NCI-H2107 treated with DMSO at 0.1 percent for 48 hours (cell line): Measurements from ENCODE around the gene FSD1.

Experiments
- DNase-seq: peaks from one replicate; lab custom pipeline; 2025; ENCODE audit not compliant: unreplicated experiment; lab: John Stamatoyannopoulos, UW

Gene FSD1

DNA sequence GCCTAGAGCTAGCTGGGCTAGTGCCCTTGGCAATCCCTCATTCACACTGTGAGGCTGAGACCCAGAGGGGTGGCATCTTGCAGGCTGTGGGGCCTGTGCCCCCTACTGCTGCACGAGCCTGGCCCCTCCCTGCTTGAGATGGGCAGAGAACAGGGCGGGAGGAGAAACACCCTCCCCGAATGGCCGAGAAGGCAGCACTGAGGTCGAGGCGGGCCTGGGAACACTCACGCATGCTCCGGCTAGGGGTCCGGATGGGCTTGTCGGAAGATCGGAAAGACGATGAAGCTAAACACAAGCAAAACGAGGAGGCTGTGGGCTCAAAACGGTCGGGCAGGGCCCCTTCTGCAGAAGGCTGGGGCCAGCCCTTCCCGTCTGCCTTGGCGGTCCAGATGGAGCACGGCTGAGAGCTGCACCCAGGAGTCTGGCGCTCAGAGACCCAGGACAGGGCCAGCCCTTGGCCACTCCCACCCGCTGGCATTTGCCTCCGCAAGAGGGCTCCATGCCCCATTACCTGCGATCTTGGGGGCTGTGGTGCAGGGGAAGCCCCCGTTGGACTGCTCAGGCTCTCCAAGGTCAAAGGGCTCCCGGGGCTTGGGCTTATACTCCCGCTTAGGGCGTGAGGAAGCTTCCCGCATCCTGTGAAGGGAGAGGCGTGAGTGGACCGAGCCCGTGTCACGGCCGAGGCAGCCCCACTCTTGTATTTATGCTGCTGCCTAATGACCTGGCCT lies 57.9 kb downstream of the FSD1 start:
- DNase-seq, result no peak

DNA sequence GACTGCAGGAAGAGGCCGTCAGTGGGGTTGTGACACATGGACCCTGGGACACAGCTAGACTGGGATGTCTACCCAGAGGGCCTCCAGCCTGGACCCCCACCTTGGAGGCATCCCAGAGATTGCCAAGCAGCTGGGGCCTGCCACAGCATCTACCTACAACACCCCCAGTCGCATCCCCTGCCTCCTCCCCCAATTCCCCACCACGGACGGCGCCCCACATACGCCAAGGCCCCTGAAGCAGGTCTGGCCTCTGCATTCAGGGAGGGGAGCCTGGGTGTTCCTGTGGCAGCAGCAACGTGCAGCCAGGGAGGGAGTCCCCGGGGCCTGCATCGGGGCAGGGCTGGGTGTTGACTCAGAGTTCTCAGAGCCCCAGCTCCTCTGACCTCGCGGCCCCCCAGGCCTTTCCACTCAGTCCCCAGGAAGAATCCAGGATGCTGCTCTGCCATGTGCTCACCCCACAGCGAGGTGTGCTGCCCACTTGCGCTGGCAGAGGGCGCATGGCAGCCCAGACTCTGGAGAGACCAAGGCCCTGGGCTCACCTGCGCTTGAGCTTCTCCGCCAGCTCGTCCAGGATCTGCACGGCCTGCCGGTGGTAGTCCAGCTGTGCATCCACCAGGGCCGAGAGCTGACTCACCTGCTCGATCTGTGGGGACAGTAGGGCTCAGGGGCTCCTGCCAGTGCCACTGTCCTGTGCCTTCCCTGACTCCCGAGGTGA lies 58.6 kb downstream of the FSD1 start:
- no peak for DNase-seq

DNA sequence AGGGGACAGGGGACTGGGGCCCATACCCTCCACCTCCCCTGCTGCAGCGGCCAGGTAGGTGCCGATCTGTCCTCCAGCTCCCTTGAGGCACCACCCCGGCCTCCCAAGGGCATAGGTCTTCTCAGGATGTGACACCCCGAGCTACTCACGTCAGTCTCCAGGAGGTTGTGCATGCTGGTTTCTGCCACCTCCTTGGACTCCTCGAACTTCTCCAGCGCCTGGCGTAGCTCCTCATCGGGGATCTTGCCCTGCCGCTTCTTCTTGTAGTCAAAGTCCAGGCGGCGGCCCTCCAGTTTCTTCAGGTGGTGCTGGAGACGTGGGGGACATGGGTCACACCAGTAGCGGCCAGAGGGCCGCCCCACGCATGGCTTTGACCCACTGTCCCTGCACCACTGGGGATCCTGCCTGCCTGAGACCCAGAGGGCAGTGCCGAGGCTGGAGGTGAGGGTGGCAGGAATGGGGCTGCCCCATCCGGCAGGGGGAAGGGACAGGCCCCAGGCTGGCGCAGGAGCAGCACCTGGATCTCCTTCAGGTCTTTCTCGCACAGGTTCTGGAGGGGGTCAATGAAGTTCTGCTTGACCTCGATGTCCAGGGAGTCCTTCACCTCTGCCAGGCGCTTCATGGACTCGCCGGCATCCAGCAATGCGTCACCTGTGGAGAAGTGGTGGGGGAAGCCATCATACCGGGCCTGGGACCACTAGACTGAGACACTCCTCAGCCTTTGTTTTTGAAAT lies 59.3 kb downstream of the FSD1 start:
- DNase-seq, result no peak

DNA sequence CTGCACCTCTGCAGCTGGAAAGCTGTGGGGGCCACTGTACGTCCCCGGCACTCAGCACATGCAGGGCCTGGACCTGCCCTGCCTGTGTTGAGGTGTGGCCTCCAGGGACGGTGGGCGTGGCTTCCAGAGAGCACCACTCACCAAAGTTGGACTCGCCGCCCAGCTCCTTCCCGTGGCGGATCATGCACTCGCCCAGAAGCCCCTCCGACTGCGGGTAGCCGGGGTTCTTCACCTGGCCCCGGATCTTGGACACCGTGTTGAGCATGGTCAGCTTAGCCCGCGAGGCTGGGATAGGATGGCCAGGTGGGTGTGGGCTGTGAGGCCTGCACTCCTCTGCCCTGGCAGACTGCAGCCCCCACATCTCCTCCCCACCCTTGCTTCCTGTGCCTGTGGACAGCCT lies 60.9 kb downstream of the FSD1 start:
- DNase-seq, result no peak

DNA sequence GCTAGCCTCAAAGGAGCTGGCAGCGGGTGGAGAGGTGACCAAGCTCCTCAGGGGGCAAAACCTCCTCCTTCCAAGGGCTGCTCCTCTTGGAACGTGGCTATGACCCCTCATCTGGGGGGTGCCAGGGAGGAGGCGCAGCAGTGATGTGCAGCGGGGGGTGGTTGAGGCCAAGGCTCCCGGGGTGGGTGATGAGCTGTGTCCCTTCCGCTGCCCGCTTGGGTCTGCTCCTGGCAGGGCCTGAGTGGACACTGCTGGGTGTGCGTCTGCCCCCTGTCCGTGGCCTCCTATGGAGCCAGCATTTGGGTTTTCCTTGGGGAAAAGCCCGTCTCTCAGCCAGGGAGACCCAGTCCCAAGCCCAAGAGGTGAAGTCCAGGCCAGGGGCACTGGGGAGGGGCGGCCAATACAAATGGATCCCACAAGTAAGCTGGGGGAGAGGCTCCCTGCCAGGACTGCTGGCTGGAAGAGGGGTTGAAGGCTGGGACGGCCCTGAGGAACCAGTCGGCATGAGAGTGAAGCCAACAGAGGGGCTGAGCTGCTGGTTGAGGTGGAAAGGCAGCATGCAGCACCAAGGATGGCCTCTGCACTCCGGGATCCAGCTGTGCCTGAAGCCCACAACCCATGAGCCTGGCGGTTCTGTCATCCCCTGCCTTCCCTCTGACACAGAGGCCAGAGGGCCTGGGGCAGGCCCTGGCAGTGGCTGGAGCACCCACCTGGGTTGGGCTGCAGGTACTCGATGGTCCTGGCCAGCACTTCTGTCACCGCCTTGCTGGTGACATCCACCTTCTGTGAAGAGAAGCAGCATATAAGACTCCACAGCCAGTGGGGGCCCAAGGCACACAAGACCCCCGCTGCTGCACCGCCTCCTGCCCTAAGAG lies 61.6 kb downstream of the FSD1 start:
- DNase-seq, result no peak

DNA sequence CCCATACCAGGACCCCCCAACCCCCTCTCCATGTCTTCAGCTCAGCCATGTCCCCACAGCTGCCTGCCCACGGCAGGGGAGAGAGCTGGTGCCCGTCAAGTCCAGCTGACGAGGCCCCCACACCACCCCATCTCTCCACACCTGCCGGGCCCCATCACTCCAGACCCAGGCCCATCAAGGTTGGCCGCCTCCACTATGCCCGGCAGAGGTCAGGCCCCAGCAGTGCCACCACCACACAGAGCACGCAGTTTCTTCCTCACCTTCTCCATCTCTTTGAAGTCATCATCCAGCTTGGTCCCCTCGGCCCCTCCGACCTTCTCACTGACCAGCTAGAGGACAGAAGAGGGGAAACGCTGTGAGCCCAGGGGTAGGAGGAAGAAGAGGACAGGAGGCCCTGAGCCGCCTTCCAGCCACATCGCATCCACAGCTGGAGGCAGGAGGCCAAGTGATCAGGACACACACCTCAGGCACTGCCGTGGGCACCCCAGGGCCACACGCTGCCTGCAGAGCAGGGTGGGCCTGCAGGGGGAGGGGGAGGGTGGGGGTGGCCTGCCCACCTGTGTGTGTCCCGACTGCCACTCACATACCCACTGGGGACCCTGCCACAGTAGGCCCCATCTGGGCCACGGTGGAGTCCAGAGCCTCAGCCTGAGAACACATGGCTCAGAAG lies 62.4 kb downstream of the FSD1 start:
- DNase-seq, result no peak

DNA sequence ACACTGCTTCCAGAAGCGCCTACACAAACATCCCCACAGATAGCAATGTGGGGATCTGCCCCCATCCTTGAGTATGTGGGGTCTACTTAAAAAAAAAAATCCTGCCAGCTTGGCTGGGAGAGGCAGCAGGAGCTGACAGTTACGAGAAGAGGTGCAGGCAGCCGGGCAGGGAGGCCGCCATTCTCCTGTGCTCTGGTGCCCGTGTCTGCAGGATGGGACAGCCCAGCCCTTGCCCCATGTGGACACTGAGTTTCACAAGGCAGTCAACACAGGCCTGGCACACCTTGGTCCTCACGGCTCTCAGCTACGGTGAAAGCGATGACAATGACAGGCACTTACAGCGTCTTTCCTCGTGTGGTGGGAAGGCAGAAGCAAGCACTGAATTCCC lies 62.9 kb downstream of the FSD1 start:
- no peak for DNase-seq

DNA sequence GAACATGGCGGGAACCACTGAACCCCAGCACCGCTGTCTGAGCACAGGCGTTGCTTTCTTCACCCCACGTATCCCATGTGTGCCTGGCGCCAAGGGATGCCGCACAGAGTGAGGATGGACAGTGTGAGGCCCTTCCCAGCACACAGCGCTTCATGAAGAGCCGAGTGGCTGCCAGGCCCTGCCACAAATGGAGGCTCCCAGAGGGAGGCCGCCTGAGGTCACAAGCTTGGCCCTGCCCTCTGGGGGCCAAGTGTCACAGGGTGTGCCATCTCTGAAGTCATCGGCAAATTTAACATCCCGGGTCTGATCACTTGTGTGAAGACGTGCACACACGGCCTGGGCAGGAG lies 63.4 kb downstream of the FSD1 start:
- no peak for DNase-seq

DNA sequence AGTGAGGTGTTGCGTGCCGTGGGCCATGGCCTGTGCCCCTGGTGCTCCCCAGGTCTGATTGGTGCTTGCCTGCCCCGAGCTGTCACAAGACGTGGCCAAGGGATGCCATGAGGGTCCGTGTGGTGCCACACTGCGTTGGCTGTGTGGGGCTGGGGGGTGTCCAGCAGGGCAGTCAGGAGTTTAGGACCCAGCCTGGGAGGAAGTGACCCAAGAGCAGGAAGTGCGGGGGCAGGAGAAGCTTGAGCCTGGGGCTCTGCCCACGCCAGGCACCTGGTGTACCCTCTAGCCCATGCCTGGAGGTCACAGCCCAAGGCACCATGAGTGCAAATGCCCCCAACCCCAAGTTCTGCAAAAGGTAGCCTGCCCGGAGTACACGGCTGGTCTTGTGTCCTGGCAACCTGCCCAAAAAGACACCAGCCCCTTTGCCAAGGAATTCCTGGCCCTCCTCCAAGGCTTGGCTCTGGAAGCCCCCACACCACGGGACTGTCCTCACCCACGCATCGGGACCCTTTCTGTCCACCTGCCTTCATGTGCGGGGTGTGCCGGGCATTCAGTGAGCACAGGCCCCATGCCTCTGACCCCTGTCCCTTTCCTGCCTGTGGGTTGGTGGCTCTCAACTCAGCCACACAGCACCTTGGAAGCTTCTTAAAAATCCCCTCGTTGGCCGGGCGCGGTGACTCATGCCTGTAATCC lies 63.9 kb downstream of the FSD1 start:
- no peak for DNase-seq

DNA sequence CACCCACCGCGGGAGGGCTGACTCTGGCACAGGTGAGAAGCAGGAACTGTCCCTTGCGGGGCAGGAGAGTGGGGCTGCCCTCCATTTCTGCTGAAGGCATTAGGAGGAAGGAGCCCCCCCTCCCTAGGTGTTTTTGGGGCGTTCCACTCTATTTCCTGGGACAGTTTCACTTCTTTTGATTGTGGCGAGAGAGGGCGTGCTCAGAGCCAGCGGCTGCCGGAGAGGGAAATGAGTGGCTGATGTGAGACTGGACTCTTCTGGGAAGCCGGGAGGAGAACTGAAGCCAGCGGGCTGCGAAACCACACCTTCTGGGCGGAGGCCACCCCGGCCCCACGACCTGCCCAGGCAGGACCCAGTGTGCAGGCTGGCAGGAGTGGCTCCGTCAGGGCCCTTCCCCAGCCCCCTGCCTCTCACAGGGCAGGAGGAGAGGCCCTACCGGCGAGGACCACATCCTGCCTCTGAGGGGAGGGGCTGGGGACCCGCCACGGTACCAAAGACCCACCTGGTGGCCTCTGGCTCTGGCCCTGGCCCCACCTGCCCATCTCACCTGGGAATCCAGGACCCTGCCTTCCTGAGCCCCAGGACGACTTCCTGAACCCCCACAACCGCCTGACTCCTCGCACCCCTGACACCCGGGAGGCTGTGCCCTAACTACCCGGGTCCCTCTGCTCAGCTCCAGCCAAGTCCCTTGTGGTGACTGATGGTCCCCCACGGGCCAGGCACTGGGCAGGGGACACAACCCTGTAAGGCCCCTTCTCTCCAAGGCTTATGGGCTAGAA lies 64.9 kb downstream of the FSD1 start:
- DNase-seq, result no peak

DNA sequence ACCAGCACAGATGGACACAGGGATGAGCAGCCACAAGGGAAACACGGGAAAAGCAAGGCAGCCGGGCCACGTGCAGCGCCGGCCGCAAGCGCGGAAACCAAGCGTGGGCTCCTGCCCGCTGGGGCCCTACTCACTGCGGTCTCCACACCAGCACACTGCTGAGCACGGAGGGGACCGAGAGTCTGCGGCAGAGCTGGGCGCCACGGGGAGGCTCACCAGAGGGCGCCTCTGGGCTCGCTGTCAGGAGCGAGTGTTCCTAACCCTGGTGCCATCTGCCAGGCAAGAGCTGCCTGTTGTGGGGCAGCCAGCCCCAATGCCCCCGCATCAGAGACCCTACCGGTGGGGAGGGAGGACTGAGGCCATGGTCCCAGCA lies 65.5 kb downstream of the FSD1 start:
- no peak for DNase-seq

DNA sequence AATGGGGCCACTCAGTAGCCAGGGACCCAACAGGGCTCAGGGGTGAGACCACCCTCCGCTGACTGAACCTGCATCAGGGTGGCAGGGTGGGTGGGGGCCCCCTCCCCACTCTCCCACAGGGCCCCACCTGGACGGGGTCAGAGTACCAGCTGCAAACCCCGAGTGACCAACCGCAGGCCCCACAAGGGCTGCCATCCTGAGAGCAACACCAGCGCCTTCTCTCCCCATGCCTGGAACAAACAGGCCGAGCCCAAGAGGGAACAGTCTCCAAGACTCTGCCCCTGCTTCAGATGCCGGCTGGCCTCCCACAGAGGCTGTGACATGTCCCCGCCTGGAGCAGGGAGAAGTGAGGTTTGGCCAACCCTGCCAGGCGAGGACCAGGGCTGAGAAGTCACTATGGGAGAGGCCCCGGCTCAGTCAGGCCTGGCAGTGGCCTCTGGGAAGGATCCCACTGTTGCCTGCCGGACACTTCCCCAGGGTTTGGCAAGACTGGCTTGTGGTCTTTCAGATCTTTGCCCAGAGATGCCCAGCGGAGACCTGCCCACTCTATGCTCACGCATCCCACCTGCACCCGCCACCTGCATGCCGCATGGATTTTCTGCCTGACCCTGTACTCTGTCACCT lies 66.1 kb downstream of the FSD1 start:
- DNase-seq, result no peak

DNA sequence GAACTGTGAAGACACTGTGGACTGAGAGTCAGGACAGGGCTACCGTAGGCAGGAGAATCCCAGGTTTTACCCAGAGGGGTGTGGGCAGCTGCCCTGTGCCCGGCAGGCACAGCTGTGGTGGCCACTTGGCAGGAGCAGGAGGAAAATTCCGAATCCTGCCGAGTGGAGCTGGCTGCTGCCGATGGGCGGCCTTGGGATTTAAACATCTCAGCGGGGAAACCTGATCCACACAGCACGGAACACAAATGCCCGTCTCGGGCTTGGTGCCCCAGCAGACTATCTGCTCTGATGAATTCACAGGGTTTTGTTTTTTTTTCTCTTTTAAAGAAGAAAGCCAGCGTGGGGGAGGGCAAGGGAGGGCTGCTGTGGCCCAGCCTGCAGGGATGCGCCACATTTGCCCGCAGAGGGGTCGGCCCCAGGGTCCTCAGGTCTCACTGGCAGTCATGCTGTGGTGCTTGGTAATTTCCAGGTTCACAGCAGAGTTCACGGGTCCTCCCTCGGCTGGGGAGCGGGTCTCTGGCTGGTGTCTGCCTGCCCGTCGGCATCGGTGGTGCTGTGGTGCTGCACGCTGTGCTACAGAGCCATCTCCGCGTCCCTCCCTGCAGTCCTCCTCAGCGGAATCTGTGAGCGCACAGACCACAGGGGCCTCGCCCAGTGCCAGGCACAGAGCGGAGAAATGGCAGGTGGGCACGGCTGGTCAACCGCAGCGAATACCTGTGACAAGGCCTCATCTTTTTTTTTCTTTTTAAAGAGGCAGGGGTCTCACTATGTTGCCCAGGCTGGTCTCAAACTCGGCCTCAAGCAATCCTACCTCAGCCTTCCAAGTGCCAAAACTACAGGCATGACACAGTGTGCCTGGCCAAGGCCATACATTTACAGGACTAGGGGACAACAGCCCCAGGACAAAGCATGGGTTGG lies 67.1 kb downstream of the FSD1 start:
- DNase-seq, result peak; percentile 50

DNA sequence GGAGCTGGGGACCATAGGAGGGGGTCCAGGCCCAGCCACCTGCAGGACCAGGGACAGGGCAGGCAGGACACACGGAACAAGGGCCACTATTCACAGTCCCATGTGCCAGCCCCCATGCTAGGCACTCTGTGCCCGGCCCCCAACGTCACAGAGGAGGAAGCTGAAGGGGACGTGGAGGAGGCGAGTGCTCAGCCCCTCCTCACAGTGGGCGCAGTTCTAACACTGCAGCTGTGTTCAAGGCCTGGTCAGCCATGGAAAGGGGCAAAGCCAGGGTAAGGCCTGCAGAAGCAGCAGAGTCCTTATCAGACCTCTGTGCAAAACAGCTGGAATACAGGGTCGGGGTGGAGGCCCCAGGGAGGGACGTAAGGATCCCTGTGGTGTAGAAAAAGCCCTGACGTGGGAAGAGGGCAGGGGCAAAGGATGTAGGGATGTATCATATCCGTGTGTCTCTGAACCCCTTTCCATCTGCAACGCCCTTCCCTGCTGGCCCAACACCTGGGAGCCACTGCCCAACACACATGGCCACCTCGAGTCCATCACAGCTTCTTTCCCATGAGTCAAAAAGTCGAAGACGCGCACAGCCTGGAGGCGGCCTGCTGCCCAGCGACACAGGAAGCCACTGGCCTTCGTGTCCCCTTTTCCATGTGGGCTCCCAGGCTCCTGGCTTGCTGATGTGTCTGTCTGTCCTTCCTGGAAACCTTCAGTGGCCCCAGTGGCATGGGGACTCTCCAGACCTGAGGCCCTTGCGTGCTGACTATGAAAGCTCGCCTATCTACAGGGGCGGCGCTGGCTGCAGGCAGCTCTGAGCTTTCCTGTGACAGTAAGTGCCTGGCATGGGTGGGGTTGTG lies 68.0 kb downstream of the FSD1 start:
- no peak for DNase-seq

DNA sequence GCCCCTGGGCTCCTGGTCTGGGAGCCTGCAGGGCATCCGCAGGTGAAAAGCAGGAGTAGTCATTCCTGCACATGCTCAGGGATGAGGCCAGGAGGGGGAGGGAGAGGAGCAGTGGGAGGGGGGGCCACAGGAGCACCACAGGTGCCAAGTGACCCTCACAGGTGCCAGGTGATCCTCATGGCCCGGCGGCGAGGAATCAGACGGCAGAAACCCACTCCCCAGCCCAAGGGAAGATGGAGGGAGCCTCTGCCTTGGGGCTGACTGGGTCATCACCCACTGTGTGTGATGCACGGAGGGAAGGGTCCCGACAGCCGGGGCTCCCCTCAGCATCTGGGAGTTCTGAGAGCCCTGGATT lies 68.6 kb downstream of the FSD1 start:
- DNase-seq, result no peak
